A673 (cell line): ENCODE measurements around the gene PAX9. TPM values are rescaled to one million over a fixed set of nuclear protein-coding genes. Genes with fewer than 3 reads are reported as not detected.

ENCODE experiments used
- BruUV-seq: library from RNA; stranded (reverse); fragments of 400-500 nt; replicated peaks from 2 replicates; lab custom pipeline; 2021; lab: Mats Ljungman, UMichigan
- CTCF ChIA-PET: fragments of 300-600 bp; sonication (Branson Sonifier 250); formaldehyde crosslinking; loops from one replicate; lab custom pipeline; 2022; ENCODE audit warnings: antibody characterized with exemption; lab: Charles Lee
- POLR2A ChIA-PET: fragments of 300-600 bp; sonication (Branson Sonifier 250); formaldehyde crosslinking; loops from one replicate; lab custom pipeline; 2022; ENCODE audit warnings: antibody characterized with exemption; ENCODE audit not compliant: low non-redundant PET; lab: Charles Lee
- DNase-seq: peaks from one replicate; pipeline ENCODE4 v3.0.0-alpha.2; 2015; ENCODE audit warnings: low spot score
- H3K27ac ChIP-seq: fragments of 200-600 bp; sonication (generic); 2 replicates; pipeline ENCODE4 v1.5.1; 2016; ENCODE audit warnings: mixed run types, low read depth, mild to moderate bottlenecking, mixed read lengths, antibody characterized with exemption, low read length; ENCODE audit not compliant: poor library complexity, severe bottlenecking
- H3K27me3 ChIP-seq: fragments of 200-600 bp; sonication (generic); replicated peaks from 2 replicates; pipeline ENCODE4 v1.6.1; 2017; ENCODE audit warnings: mixed run types, low read depth, mild to moderate bottlenecking, mixed read lengths, antibody characterized with exemption, low read length; ENCODE audit not compliant: insufficient read depth, poor library complexity
- H3K36me3 ChIP-seq: fragments of 200-600 bp; sonication (generic); 2 replicates; pipeline ENCODE4 v1.6.1; 2016; ENCODE audit warnings: mixed run types, mild to moderate bottlenecking, mixed read lengths, antibody characterized with exemption, low read length; ENCODE audit not compliant: insufficient read depth, poor library complexity, severe bottlenecking
- H3K4me1 ChIP-seq: fragments of 200-600 bp; sonication (generic); 2 replicates; pipeline ENCODE4 v1.6.1; 2017; ENCODE audit warnings: mixed run types, mild to moderate bottlenecking, mixed read lengths, antibody characterized with exemption, low read length; ENCODE audit not compliant: insufficient read depth, poor library complexity, severe bottlenecking
- H3K4me3 ChIP-seq: fragments of 200-600 bp; sonication (generic); 2 replicates; pipeline ENCODE4 v1.5.1; 2016; ENCODE audit warnings: low read depth, mixed run types, mild to moderate bottlenecking, mixed read lengths, low read length; ENCODE audit not compliant: poor library complexity, severe bottlenecking
- H3K9me3 ChIP-seq: fragments of 200-600 bp; sonication (generic); 2 replicates; pipeline ENCODE4 v1.6.1; 2016; ENCODE audit warnings: mixed run types, low read depth, mild to moderate bottlenecking, mixed read lengths, antibody characterized with exemption, low read length; ENCODE audit not compliant: poor library complexity, severe bottlenecking
- CTCF ChIP-seq: fragments of 300-800, 200-600 bp; sonication (generic); conservative IDR thresholded peaks from 2 replicates; pipeline ENCODE4 v1.5.1; 2017; ENCODE audit warnings: low read depth, mild to moderate bottlenecking, antibody characterized with exemption, low read length, moderate library complexity, mixed read lengths
- EZH2 ChIP-seq: fragments of 200-600 bp; sonication (generic); IDR thresholded peaks from 2 replicates; pipeline ENCODE4 v1.6.1; 2017; ENCODE audit warnings: borderline replicate concordance, low read depth, mild to moderate bottlenecking, mixed read lengths, antibody characterized with exemption, low read length; ENCODE audit not compliant: poor library complexity, severe bottlenecking
- intact Hi-C: fragments of 100-400 bp; cut with micrococcal nuclease; formaldehyde crosslinking; loops from one replicate; pipeline ENCODE4 v1.10.0; 2022; ENCODE audit not compliant: unreplicated experiment
- total RNA-seq: library from RNA; stranded (reverse); gene quantifications from 2 replicates; pipeline ENCODE4 v1.2.3, GENCODE V29; 2021

Gene PAX9
- total RNA-seq, 1 experiment from 2014 or later, result 23.4 TPM

GRCh38 chr14:36720657-36721056 is 59.0 kb downstream of the PAX9 start:
- TF ChIP-seq EZH2, result no peak
- TF ChIP-seq CTCF, result no peak
- Histone ChIP-seq H3K27ac (no peak overlapping the region), H3K4me1 (no peaks in the 10 kb centered on the region), H3K9me3 (no peaks in the 10 kb centered on the region), H3K4me3 (no peak overlapping the region), H3K27me3 (no peaks in the 10 kb centered on the region), H3K36me3 (no peaks in the 10 kb centered on the region)
- ChIA-PET CTCF (no interaction called here), POLR2A (no interaction called here)
- BruUV-seq, result no TSS peak
- intact Hi-C loops, result no loop called here
- no peak for DNase-seq

- no peak for DNase-seq
- ChIA-PET POLR2A (no interaction called here), CTCF (no interaction called here)
- BruUV-seq, result no TSS peak
- no peak for TF ChIP-seq CTCF
- no peak for TF ChIP-seq EZH2
- Histone ChIP-seq H3K4me3 (no peak overlapping the region), H3K9me3 (no peaks in the 10 kb centered on the region), H3K36me3 (no peaks in the 10 kb centered on the region), H3K27me3 (no peaks in the 10 kb centered on the region), H3K27ac (no peak overlapping the region), H3K4me1 (no peaks in the 10 kb centered on the region)
- intact Hi-C loops, result no loop called here
These were observed 60.2 kb downstream of the PAX9 start for GRCh38 chr14:36721877-36722276.

GRCh38 chr14:36723530-36723929 is 61.9 kb downstream of the PAX9 start:
- BruUV-seq, result no TSS peak
- TF ChIP-seq EZH2, result no peak
- no peak for TF ChIP-seq CTCF
- intact Hi-C loops, result no loop called here
- Histone ChIP-seq H3K9me3 (no peaks in the 10 kb centered on the region), H3K27me3 (no peaks in the 10 kb centered on the region), H3K4me3 (no peak overlapping the region), H3K27ac (no peak overlapping the region), H3K36me3 (no peaks in the 10 kb centered on the region), H3K4me1 (no peaks in the 10 kb centered on the region)
- DNase-seq, result no peak
- POLR2A ChIA-PET, result no interaction called here
- CTCF ChIA-PET, result no interaction called here
